ENCODE results near the gene CABLES1. TPM values are rescaled to one million over a fixed set of nuclear protein-coding genes. Genes with fewer than 3 reads are reported as not detected.

The CABLES1 gene
- total RNA-seq, 1 experiment from 2014 or later, result 16.2 TPM

DNA sequence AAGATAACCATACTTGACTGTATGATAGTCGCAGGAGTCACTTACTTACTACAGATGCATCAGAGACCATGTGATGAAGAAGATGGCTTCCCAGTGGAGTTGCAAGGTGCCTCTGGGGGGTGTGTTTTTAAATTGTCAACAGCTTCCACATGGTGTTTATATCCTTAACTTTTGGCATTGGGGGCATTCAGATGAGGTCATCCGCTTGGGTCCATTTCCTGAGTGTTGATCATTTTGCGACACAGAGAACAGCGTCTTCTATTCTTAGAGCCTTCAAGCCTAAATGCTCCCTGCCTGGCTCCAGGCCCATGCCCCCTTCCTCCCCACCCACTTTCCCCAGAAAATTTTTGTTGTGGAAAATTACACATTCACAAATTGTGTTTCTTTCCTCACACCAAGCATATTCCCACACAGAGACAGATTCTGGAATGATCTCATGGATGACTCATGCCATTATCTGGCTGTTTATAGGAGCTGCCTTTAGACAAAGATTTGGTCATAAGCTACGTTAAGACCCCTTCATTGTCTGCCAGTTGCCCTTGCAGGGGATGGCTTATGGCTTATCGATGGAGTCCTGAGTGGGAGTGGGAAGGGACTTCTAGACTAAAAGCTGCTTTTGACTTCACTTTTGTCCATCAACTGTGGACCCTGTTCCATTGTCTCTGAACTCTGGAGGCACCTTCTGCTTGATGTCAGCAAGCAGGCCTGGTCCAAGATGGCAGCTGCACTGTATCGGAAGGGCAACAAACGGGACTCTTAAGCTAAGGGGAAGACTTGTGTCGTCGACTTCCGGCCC lies 91.8 kb downstream of the CABLES1 start:
- H3K27me3 Mint-ChIP-seq (ENCODE audit: unreplicated experiment), result no peaks in the 10 kb centered on the region
- H3K4me3 Mint-ChIP-seq (ENCODE audit: low read depth, unreplicated experiment), result peak overlapping the region; percentile 22
- peak overlapping the region; percentile 86 for H3K27ac Mint-ChIP-seq (ENCODE audit: unreplicated experiment)
- H3K36me3 Mint-ChIP-seq (ENCODE audit: insufficient read depth, unreplicated experiment), result peaks cover 22% of the 10 kb centered on the region
- DNase-seq, result peak; percentile 42
- CTCF ChIA-PET, result interaction anchor here (0.5 to 2.2 kb wide), 9 partner anchors 54 to 413 kb away, joined by 3 to 9 read pairs (median 3); no protein-coding TSS in a partner anchor
- peaks cover 65% of the 10 kb centered on the region for H3K4me1 Mint-ChIP-seq (ENCODE audit: low read depth, unreplicated experiment)
- peaks cover 4% of the 10 kb centered on the region for H3K9me3 Mint-ChIP-seq (ENCODE audit: low read depth, unreplicated experiment)
- no TSS peak for BruUV-seq (replicated peaks)
- TF ChIP-seq, protein P1, sequence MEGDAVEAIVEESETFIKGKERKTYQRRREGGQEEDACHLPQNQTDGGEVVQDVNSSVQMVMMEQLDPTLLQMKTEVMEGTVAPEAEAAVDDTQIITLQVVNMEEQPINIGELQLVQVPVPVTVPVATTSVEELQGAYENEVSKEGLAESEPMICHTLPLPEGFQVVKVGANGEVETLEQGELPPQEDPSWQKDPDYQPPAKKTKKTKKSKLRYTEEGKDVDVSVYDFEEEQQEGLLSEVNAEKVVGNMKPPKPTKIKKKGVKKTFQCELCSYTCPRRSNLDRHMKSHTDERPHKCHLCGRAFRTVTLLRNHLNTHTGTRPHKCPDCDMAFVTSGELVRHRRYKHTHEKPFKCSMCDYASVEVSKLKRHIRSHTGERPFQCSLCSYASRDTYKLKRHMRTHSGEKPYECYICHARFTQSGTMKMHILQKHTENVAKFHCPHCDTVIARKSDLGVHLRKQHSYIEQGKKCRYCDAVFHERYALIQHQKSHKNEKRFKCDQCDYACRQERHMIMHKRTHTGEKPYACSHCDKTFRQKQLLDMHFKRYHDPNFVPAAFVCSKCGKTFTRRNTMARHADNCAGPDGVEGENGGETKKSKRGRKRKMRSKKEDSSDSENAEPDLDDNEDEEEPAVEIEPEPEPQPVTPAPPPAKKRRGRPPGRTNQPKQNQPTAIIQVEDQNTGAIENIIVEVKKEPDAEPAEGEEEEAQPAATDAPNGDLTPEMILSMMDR (IDR thresholded peaks at IDR 0.05; ENCODE audit: unreplicated experiment), result no peak
- intact Hi-C loops (cut with micrococcal nuclease; ENCODE audit: unreplicated experiment), result loop anchor here (5.0 to 10.0 kb wide), 4 partner anchors 58 to 192 kb away; no protein-coding TSS in a partner anchor

DNA sequence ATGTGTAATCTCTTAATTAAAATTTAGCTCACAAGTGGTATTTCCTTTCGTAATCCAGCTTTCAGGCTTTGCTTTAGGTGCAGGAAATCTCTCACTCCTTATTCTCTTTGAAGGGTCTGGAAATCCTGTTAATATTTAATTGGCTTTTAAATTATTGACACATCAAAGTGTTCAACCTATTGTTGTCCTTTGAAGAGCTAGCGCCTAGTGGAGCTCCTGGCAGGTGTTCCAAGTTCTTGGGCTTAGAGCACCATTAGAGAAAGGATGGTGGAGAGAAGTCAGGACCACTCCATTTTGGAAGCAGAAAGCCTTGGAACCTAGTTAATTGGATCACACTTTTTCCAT lies 92.4 kb downstream of the CABLES1 start:
- peaks cover 65% of the 10 kb centered on the region for H3K4me1 Mint-ChIP-seq (ENCODE audit: low read depth, unreplicated experiment)
- DNase-seq, result no peak
- TF ChIP-seq, protein P1 (IDR thresholded peaks at IDR 0.05; ENCODE audit: unreplicated experiment), result no peak
- no TSS peak for BruUV-seq (replicated peaks)
- intact Hi-C loops (cut with micrococcal nuclease; ENCODE audit: unreplicated experiment), result loop anchor here (5.0 to 10.0 kb wide), 4 partner anchors 57 to 193 kb away; no protein-coding TSS in a partner anchor
- no peaks in the 10 kb centered on the region for H3K27me3 Mint-ChIP-seq (ENCODE audit: unreplicated experiment)
- peak overlapping the region; percentile 22 for H3K4me3 Mint-ChIP-seq (ENCODE audit: low read depth, unreplicated experiment)
- H3K9me3 Mint-ChIP-seq (ENCODE audit: low read depth, unreplicated experiment), result peaks cover 4% of the 10 kb centered on the region
- H3K27ac Mint-ChIP-seq (ENCODE audit: unreplicated experiment), result peak overlapping the region; percentile 86
- CTCF ChIA-PET, result interaction anchor here (0.5 to 2.2 kb wide), 8 partner anchors 54 to 195 kb away, joined by 3 to 9 read pairs (median 4); no protein-coding TSS in a partner anchor
- peaks cover 22% of the 10 kb centered on the region for H3K36me3 Mint-ChIP-seq (ENCODE audit: insufficient read depth, unreplicated experiment)

DNA sequence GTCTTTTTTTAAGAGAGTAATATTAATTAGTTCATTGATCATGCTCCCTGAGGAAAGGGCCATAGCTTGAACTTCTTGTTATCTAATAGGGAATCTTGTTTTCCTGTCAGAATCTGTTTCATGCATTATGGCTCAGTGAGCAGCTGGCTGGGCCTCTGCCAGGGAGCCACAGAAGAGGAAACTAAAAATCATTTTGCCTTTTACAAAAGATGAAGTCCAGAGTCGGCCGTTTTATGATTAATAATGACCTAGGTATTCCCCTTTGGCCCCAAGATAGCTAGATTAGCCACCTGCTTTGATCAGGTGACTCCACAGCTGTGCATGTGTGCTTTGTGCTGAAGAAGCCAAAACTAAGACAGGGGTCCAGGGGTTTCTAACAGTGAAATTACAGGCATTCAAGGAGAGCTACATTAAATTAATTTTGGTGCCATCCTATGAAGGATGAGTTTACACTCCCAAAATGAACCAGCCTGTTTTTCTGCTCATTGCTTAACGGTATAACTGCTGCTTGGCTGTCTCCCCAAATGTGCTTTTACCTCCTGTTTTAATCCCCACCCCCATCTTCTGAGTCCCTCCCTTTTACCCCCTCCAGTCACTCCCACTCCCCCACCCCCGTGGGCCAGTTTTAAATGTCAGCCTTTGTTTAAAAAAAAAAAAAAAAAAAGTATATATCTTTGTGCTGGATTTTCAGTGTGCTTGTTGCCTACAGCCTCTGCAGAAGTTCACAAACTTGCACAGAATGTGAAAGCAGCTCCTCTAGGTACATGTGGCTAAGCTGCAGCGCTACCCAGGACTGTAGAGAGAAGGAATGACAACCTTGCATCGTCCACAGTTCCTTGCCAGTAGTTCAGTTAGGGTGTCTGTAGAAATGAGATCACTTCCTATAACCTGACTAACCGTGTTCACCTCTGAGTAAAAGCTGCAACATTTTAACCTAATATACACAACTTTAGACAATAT lies 93.1 kb downstream of the CABLES1 start:
- CTCF ChIA-PET, result interaction anchor here (0.6 to 2.2 kb wide), 12 partner anchors 14 to 449 kb away, joined by 3 to 9 read pairs (median 3); a partner anchor contains a TSS
- peak overlapping the region; percentile 86 for H3K27ac Mint-ChIP-seq (ENCODE audit: unreplicated experiment)
- H3K4me3 Mint-ChIP-seq (ENCODE audit: low read depth, unreplicated experiment), result peak overlapping the region; percentile 22
- H3K4me1 Mint-ChIP-seq (ENCODE audit: low read depth, unreplicated experiment), result peaks cover 65% of the 10 kb centered on the region
- no peak for DNase-seq
- peaks cover 4% of the 10 kb centered on the region for H3K9me3 Mint-ChIP-seq (ENCODE audit: low read depth, unreplicated experiment)
- TF ChIP-seq, protein P1 (IDR thresholded peaks at IDR 0.05; ENCODE audit: unreplicated experiment), result no peak
- H3K27me3 Mint-ChIP-seq (ENCODE audit: unreplicated experiment), result no peaks in the 10 kb centered on the region
- peaks cover 22% of the 10 kb centered on the region for H3K36me3 Mint-ChIP-seq (ENCODE audit: insufficient read depth, unreplicated experiment)
- BruUV-seq (replicated peaks), result no TSS peak
- intact Hi-C loops (cut with micrococcal nuclease; ENCODE audit: unreplicated experiment), result loop anchor here (5.0 to 10.0 kb wide), 4 partner anchors 56 to 194 kb away; no protein-coding TSS in a partner anchor

DNA sequence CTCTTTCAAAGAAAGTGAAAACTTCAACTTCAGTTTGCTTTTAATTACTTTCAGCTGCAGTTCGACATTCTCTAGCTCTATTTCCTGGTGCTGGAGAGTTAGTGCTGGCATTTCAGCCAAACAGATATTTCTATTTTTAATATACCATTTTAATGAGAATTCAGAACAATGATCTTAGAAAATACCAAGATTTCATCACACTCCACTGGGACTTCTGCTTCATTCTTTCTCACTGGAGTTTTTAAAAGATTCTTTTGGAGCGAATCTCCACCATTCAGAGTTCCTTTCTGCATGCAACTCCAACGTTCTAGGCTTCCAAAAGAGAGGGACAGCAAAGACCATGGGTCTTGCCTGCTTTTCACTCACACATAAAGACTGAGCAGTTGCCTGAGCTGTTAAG lies 94.2 kb downstream of the CABLES1 start:
- Mint-ChIP-seq H3K9me3 (ENCODE audit: low read depth, unreplicated experiment) (peaks cover 4% of the 10 kb centered on the region), H3K27ac (ENCODE audit: unreplicated experiment) (peak overlapping the region; percentile 33), H3K27me3 (ENCODE audit: unreplicated experiment) (no peaks in the 10 kb centered on the region), H3K4me3 (ENCODE audit: low read depth, unreplicated experiment) (no peak overlapping the region), H3K36me3 (ENCODE audit: insufficient read depth, unreplicated experiment) (peaks cover 22% of the 10 kb centered on the region), H3K4me1 (ENCODE audit: low read depth, unreplicated experiment) (peaks cover 65% of the 10 kb centered on the region)
- no peak for DNase-seq
- intact Hi-C loops (cut with micrococcal nuclease; ENCODE audit: unreplicated experiment), result loop anchor here (5.0 to 10.0 kb wide), 4 partner anchors 55 to 195 kb away; no protein-coding TSS in a partner anchor
- CTCF ChIA-PET, result no interaction called here
- TF ChIP-seq, protein P1 (IDR thresholded peaks at IDR 0.05; ENCODE audit: unreplicated experiment), result no peak
- no TSS peak for BruUV-seq (replicated peaks)

All from Calu3 (cell line).